Measurements from ENCODE around the gene CREB3L1.

The CREB3L1 gene

GRCh38 chr11:46347637-46348311 is 70.3 kb downstream of the CREB3L1 start:
- DNase-seq = no peak

GRCh38 chr11:46348566-46349401 is 71.3 kb downstream of the CREB3L1 start:
- DNase-seq = peak; percentile 34 to 43

- no peak for DNase-seq
Measured at GRCh38 chr11:46350695-46351094, 73.2 kb downstream of the CREB3L1 start.

- no peak for DNase-seq
Measured at GRCh38 chr11:46351148-46351547, 73.7 kb downstream of the CREB3L1 start.

- no peak for DNase-seq
Measured at GRCh38 chr11:46351606-46352005, 74.1 kb downstream of the CREB3L1 start.

GRCh38 chr11:46352063-46352841 is 74.8 kb downstream of the CREB3L1 start:
- peak; percentile 45 to 56 for DNase-seq

GRCh38 chr11:46353698-46354097 is 76.2 kb downstream of the CREB3L1 start:
- no peak for DNase-seq

GRCh38 chr11:46356924-46357482 is 79.5 kb downstream of the CREB3L1 start:
- DNase-seq = no peak

- no peak for DNase-seq
Measured at GRCh38 chr11:46357483-46357936, 80.0 kb downstream of the CREB3L1 start.

GRCh38 chr11:46359953-46360352 is 82.5 kb downstream of the CREB3L1 start:
- DNase-seq = no peak

GRCh38 chr11:46360878-46361277 is 83.4 kb downstream of the CREB3L1 start:
- DNase-seq = peak in 1 of 2 experiments; percentile 49

GRCh38 chr11:46361283-46362155 is 84.1 kb downstream of the CREB3L1 start:
- peak; percentile 96 to 97 for DNase-seq

- no peak for DNase-seq
Measured at GRCh38 chr11:46362156-46363030, 84.9 kb downstream of the CREB3L1 start.

GRCh38 chr11:46363031-46363407 is 85.6 kb downstream of the CREB3L1 start:
- peak in 1 of 2 experiments; percentile 31 for DNase-seq

- DNase-seq = no peak
Measured at GRCh38 chr11:46363455-46364005, 86.1 kb downstream of the CREB3L1 start.

GRCh38 chr11:46364056-46364455 is 86.6 kb downstream of the CREB3L1 start:
- no peak for DNase-seq

GRCh38 chr11:46364791-46365190 is 87.3 kb downstream of the CREB3L1 start:
- no peak for DNase-seq

GRCh38 chr11:46366260-46366659 is 88.8 kb downstream of the CREB3L1 start:
- DNase-seq = no peak

GRCh38 chr11:46366661-46367161 is 89.2 kb downstream of the CREB3L1 start:
- DNase-seq = no peak

GRCh38 chr11:46367244-46367915 is 89.9 kb downstream of the CREB3L1 start:
- peak; percentile 51 to 62 for DNase-seq

All from Kasumi-1 (cell line).